ENCODE results near the gene CCR7.

Gene CCR7

GRCh38 chr17:40564883-40565768 lies at the start of gene CCR7:
CCR7 (minus strand) TSS chr17:40565472; CDS start chr17:40565409, 63 bp downstream.
- no peak for TF ChIP-seq CTCF (IDR thresholded peaks at IDR 0.05; ENCODE audit: extremely low read depth, insufficient read depth, missing control alignments)
- in situ Hi-C loops (cut with MboI; ENCODE audit: low pct_unique_long_range_greater_than_20kb, low sequenced_read_pairs, unreplicated experiment), result loop anchor here (10.0 kb wide), 1 partner anchor 50 kb away; no protein-coding TSS in a partner anchor
- DNase-seq (ENCODE audit: low spot score), result peak; percentile 48

GRCh38 chr17:40614431-40615067 lies 49.3 kb upstream of the CCR7 start:
- no peak for DNase-seq (ENCODE audit: low spot score)
- in situ Hi-C loops (cut with MboI; ENCODE audit: low pct_unique_long_range_greater_than_20kb, low sequenced_read_pairs, unreplicated experiment), result loop anchor here (10.0 kb wide), 1 partner anchor 50 kb away; the partner anchor contains the start of gene CCR7
- no peak for TF ChIP-seq CTCF (IDR thresholded peaks at IDR 0.05; ENCODE audit: extremely low read depth, insufficient read depth, missing control alignments)

DNA sequence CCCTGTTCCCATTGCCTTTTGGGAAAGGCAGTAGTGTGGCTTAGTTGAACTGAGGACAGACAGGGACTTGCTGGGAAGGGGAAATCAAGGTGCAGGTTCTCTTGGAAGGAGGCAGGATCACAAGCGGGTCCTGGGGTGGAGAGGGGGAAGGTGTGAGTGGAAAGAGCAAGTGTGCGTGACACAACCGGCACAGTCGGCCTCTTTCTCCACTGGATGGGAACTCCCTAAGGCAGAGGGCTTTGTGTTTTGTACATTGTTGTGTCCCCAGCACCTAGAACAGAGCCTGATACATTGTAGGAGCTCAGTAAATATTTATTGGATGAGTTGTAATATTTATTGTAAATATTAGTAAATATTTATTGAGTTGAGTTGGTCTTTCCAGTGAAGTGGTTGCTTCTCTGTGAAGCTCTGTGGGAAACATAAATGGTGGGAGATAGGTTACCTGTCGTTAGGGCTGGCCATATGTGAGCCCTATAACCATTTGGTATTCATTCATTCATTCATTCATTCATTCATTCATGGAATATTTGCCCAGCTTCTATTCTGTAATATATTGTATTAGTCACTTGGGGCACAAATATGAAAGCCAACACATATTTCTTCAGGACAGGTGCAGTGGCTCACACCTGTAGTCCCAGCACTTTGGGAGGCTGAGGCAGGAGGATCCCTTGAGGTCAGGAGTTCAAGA lies 48.3 kb upstream of the CCR7 start:
- in situ Hi-C loops (cut with MboI; ENCODE audit: low pct_unique_long_range_greater_than_20kb, low sequenced_read_pairs, unreplicated experiment), result loop anchor here (10.0 kb wide), 1 partner anchor 49 kb away; the partner anchor contains the start of gene CCR7

DNA sequence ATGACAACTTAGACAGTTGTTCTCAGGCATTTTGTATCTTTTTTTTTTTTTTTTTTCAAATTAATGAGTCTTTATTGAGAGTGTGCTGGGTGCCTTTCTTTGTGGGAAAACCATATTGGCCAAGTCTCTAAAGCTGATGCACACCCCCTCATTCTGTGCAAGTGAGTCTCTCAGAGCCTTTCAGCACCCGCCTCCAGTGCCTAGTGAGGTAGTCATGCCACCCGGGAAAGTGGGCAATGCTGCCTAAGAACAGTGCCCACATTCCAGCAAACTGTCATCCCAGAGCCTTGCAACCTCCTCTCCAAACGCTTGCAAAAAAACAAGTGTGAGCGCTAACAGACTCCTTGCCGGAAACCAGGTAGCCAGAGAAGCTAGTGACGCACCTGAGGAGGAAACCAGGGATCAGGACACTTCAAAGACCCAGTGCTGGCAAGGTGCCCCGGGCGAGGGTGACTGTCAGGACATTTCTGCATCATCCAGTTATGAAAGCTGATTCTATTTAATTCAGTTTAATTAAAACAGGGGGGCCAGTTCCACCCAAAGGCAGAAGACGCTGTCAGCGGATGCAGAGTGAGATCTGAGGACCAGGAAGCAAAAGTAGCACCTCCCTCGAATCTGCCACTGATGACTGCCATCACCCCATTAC lies 47.5 kb upstream of the CCR7 start:
- TF ChIP-seq CTCF (IDR thresholded peaks at IDR 0.05; ENCODE audit: extremely low read depth, insufficient read depth, missing control alignments), result no peak
- no peak for DNase-seq (ENCODE audit: low spot score)
- in situ Hi-C loops (cut with MboI; ENCODE audit: low pct_unique_long_range_greater_than_20kb, low sequenced_read_pairs, unreplicated experiment), result loop anchor here (10.0 kb wide), 1 partner anchor 48 kb away; the partner anchor contains the start of gene CCR7

More for the DNA sequence above, 48.3 kb upstream of the CCR7 start:
- TF ChIP-seq CTCF (IDR thresholded peaks at IDR 0.05; ENCODE audit: extremely low read depth, insufficient read depth, missing control alignments), result no peak
- DNase-seq (ENCODE audit: low spot score), result no peak

GRCh38 chr17:40611840-40612474 lies 46.7 kb upstream of the CCR7 start:
- TF ChIP-seq CTCF (IDR thresholded peaks at IDR 0.05; ENCODE audit: extremely low read depth, insufficient read depth, missing control alignments), result no peak
- no peak for DNase-seq (ENCODE audit: low spot score)
- in situ Hi-C loops (cut with MboI; ENCODE audit: low pct_unique_long_range_greater_than_20kb, low sequenced_read_pairs, unreplicated experiment), result loop anchor here (10.0 kb wide), 1 partner anchor 47 kb away; the partner anchor contains the start of gene CCR7
